Neural progenitor cell (in vitro differentiated cells): ENCODE data around the gene EXD3. TPM values are rescaled to one million over a fixed set of nuclear protein-coding genes. Genes with fewer than 3 reads are reported as not detected.

ENCODE experiments used
- DNase-seq: peaks from one replicate; pipeline ENCODE4 v3.0.0-alpha.2; 2016; ENCODE audit warnings: low spot score
- H2AFZ ChIP-seq: fragments of 200-600 bp; sonication (generic); replicated peaks from 2 replicates; pipeline ENCODE4 v1.6.1; 2016; ENCODE audit warnings: antibody characterized with exemption
- H3F3A ChIP-seq: fragments of 200-600 bp; sonication (generic); 2 replicates; pipeline ENCODE4 v1.6.1; 2016; ENCODE audit warnings: antibody characterized with exemption, low read depth
- H3K27ac ChIP-seq: fragments of 200-600 bp; sonication (generic); 2 replicates; pipeline ENCODE4 v1.5.1; 2016; ENCODE audit warnings: mild to moderate bottlenecking
- H3K27me3 ChIP-seq: fragments of 200-600 bp; sonication (generic); 2 replicates; pipeline ENCODE4 v1.6.1; 2016; ENCODE audit warnings: mild to moderate bottlenecking, moderate library complexity
- H3K36me3 ChIP-seq: fragments of 200-600 bp; sonication (generic); 2 replicates; pipeline ENCODE4 v1.5.1; 2016
- H3K4me1 ChIP-seq: fragments of 200-600 bp; sonication (generic); 2 replicates; pipeline ENCODE4 v1.6.1; 2016; ENCODE audit warnings: mixed run types
- H3K4me2 ChIP-seq: fragments of 200-600 bp; sonication (generic); 2 replicates; pipeline ENCODE4 v1.6.1; 2016
- H3K4me3 ChIP-seq: fragments of 200-600 bp; sonication (generic); 2 replicates; pipeline ENCODE4 v1.5.1; 2016
- H3K79me2 ChIP-seq: fragments of 200-600 bp; sonication (generic); 2 replicates; pipeline ENCODE4 v1.6.1; 2016; ENCODE audit warnings: low read depth
- H3K9ac ChIP-seq: fragments of 200-600 bp; sonication (generic); 2 replicates; pipeline ENCODE4 v1.6.1; 2016
- H3K9me3 ChIP-seq: fragments of 200-600 bp; sonication (generic); 2 replicates; pipeline ENCODE4 v1.5.1; 2016; ENCODE audit warnings: low read depth
- H4K20me1 ChIP-seq: fragments of 200-600 bp; sonication (generic); 2 replicates; pipeline ENCODE4 v1.6.1; 2016; ENCODE audit warnings: low read depth
- H3K27ac Mint-ChIP-seq: 3 replicates; pipeline ENCODE4 v1.8.0; 2021; ENCODE audit warnings: mixed read lengths
- H3K27me3 Mint-ChIP-seq: 2 replicates; pipeline ENCODE4 v1.8.0; 2022; ENCODE audit warnings: low read depth, mild to moderate bottlenecking, inconsistent platforms, moderate library complexity, mixed read lengths; ENCODE audit not compliant: insufficient read depth
- H3K36me3 Mint-ChIP-seq: 3 replicates; pipeline ENCODE4 v1.8.0; 2021; ENCODE audit warnings: mixed read lengths
- H3K4me1 Mint-ChIP-seq: 3 replicates; pipeline ENCODE4 v1.8.0; 2021; ENCODE audit warnings: mixed read lengths
- H3K4me3 Mint-ChIP-seq: 3 replicates; pipeline ENCODE4 v1.8.0; 2021; ENCODE audit warnings: mild to moderate bottlenecking, moderate library complexity, mixed read lengths
- H3K9me3 Mint-ChIP-seq: 3 replicates; pipeline ENCODE4 v1.8.0; 2020; ENCODE audit warnings: mixed read lengths
- EZH2 ChIP-seq: fragments of 200-600 bp; sonication (generic); IDR thresholded peaks from 2 replicates; pipeline ENCODE4 v1.6.1; 2017; ENCODE audit warnings: antibody characterized with exemption, mild to moderate bottlenecking, moderate library complexity
- EZH2phosphoT487 ChIP-seq: fragments of 200-600 bp; sonication (generic); IDR thresholded peaks from 2 replicates; pipeline ENCODE4 v1.6.1; 2017; ENCODE audit warnings: antibody characterized with exemption
- total RNA-seq: library from RNA; depleted of rRNA; stranded (reverse); fragments of >200 nt; gene quantifications from 2 replicates; pipeline ENCODE4 v1.2.3, GENCODE V29; 2015; ENCODE audit warnings: low replicate concordance
- TF ChIP-seq, protein P1 (sequence below): fragments of 200-600 bp; sonication (generic); IDR thresholded peaks from 2 replicates; pipeline ENCODE4 v1.5.1; 2017; ENCODE audit warnings: antibody characterized with exemption, mild to moderate bottlenecking

The EXD3 gene
- total RNA-seq, 1 donor from 2014 or later, result 4.7 TPM

DNA sequence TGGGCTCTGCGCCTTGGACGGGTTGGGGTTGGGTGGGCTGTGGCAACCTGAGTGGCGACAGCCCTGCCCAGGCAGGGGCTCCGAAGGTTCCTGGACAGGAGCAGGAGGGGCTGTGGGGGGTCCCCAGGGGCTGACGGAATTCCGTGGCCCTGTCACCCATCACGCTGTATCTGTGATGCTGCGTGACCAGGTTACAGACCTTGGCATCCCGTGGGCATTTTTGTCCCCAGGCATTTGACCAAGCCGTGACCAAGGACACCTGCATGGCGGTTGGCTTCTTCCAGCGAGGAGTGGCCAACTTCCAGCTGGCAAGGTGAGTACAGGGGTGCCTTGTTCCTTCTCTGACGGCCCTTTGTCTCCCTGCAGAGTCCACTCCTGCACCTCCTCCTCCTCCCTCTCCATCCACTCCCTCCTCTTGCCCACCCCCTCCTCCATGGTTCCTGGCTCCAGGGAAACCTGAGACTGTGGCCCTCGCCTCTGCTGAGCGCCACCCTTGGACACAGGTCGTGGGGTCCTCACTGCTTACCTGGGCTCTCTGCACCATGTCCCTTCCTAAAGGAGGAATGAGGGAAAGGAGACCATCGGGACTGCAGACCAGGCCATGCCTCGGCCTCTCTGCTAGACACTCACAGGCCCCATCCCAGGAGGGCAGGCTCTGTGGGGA is 3.2 kb upstream of the EXD3 start:
- Mint-ChIP-seq H3K27ac (no peak overlapping the region), H3K27me3 (peaks cover 8% of the 10 kb centered on the region), H3K36me3 (no peaks in the 10 kb centered on the region), H3K4me3 (no peak overlapping the region), H3K9me3 (peaks cover 3% of the 10 kb centered on the region), H3K4me1 (peaks cover 7% of the 10 kb centered on the region)
- peaks cover 32% of the 10 kb centered on the region for H3K27me3 ChIP-seq
- no peak for TF ChIP-seq EZH2phosphoT487
- TF ChIP-seq, protein P1, sequence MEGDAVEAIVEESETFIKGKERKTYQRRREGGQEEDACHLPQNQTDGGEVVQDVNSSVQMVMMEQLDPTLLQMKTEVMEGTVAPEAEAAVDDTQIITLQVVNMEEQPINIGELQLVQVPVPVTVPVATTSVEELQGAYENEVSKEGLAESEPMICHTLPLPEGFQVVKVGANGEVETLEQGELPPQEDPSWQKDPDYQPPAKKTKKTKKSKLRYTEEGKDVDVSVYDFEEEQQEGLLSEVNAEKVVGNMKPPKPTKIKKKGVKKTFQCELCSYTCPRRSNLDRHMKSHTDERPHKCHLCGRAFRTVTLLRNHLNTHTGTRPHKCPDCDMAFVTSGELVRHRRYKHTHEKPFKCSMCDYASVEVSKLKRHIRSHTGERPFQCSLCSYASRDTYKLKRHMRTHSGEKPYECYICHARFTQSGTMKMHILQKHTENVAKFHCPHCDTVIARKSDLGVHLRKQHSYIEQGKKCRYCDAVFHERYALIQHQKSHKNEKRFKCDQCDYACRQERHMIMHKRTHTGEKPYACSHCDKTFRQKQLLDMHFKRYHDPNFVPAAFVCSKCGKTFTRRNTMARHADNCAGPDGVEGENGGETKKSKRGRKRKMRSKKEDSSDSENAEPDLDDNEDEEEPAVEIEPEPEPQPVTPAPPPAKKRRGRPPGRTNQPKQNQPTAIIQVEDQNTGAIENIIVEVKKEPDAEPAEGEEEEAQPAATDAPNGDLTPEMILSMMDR, result no peak
- TF ChIP-seq EZH2, result no peak
- H2AFZ ChIP-seq, result no peak overlapping the region
- peaks cover 6% of the 10 kb centered on the region for H4K20me1 ChIP-seq
- no peak overlapping the region for H3K27ac ChIP-seq
- peaks cover 12% of the 10 kb centered on the region for H3K79me2 ChIP-seq
- H3K4me2 ChIP-seq, result no peak overlapping the region
- H3K36me3 ChIP-seq, result no peaks in the 10 kb centered on the region
- peaks cover 5% of the 10 kb centered on the region for H3K4me1 ChIP-seq
- H3K9ac ChIP-seq, result no peak overlapping the region
- no peak for DNase-seq
- H3K9me3 ChIP-seq, result no peaks in the 10 kb centered on the region
- peaks cover 14% of the 10 kb centered on the region for H3F3A ChIP-seq
- no peak overlapping the region for H3K4me3 ChIP-seq

DNA sequence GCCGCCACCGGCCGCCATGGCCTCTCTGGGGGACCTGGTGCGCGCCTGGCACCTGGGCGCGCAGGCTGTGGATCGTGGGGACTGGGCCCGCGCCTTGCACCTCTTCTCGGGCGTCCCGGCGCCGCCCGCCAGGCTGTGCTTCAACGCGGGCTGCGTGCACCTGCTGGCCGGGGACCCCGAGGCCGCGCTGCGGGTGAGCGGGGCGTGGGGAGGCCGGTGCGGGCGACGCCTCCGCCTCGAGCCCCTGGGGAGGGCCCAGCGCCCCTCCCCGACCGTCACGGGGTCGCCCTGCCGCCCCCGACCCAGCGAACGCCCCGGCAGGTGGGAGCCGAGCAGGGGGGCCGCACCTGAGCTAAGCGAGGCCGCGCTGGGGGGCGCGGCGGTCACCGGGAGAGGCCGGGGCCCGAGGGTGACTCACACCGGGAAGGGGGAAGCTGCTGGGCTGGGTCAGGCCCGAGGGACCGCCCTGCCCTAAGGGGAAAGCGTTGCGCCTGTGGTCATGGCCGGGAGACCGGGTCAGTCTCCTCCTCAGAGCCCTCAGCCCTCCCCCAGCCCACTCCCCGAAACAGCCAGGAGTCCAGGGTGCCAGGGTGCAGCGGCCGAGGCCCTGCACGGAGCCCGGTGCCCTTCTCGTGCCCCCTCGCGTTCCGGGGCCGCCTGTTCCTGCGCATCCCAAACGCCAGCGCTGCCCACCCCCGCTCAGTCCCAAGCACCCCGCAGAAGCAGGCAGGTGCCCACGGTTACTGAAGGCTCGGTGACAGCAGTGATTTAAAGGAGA is 741 bp upstream of the EXD3 start:
- peaks cover 32% of the 10 kb centered on the region for H3K27me3 ChIP-seq
- no peaks in the 10 kb centered on the region for H3K36me3 Mint-ChIP-seq
- H2AFZ ChIP-seq, result peak overlapping the region; percentile 96
- TF ChIP-seq EZH2, result peak; percentile 42
- TF ChIP-seq, protein P1, result peak; percentile 1
- no peak for TF ChIP-seq EZH2phosphoT487
- DNase-seq, result no peak
- no peak overlapping the region for H3K27ac ChIP-seq
- peaks cover 7% of the 10 kb centered on the region for H3K4me1 Mint-ChIP-seq
- peak overlapping the region; percentile 77 for H3K4me3 Mint-ChIP-seq
- no peaks in the 10 kb centered on the region for H3K9me3 ChIP-seq
- H3K79me2 ChIP-seq, result peaks cover 32% of the 10 kb centered on the region
- no peaks in the 10 kb centered on the region for H3K36me3 ChIP-seq
- H3K4me1 ChIP-seq, result peaks cover 5% of the 10 kb centered on the region
- H3F3A ChIP-seq, result peaks cover 14% of the 10 kb centered on the region
- peaks cover 3% of the 10 kb centered on the region for H3K9me3 Mint-ChIP-seq
- H3K27ac Mint-ChIP-seq, result no peak overlapping the region
- H3K4me3 ChIP-seq, result peak overlapping the region; percentile 87
- H3K4me2 ChIP-seq, result peak overlapping the region; percentile 82
- no peak overlapping the region for H3K9ac ChIP-seq
- peaks cover 6% of the 10 kb centered on the region for H4K20me1 ChIP-seq
- peaks cover 8% of the 10 kb centered on the region for H3K27me3 Mint-ChIP-seq

DNA sequence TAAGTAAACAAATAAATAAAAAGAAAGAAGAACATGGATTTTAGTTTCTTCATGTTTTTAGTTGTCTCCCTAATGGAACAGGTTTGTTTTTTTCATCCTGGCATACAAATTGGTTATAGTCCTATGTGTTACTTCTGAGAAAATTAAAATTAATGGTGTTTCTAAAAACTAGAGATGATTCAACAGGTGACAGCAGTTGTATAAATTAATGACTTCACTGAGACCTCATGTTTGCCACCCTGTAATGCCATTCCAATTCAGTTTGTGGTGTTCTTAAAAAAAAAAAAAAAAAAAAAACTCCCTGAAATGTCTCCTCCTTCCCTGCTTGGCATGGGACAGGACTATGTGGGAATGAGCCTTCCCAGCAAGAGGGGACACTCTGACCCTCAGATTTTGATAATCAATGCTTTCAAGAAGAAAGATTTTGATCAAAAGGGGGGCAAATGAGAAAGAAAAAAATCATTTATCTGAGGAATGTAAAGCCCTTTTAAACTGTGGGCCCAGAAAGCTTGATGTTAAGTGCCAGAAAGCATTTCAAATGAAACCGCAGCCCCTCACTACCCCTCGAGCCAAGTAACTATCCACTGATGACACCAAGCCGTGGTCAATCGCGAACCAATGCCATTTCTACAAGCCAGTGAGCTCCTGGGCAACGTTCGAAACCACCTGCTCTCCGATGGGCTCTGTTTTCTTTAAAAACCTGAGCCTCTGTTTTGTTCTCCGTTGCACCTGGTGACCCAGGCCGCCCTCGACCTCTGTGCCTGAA is 941 bp downstream of the EXD3 start:
- peaks cover 7% of the 10 kb centered on the region for H3K4me1 Mint-ChIP-seq
- peaks cover 14% of the 10 kb centered on the region for H3F3A ChIP-seq
- no peaks in the 10 kb centered on the region for H3K9me3 ChIP-seq
- peaks cover 6% of the 10 kb centered on the region for H4K20me1 ChIP-seq
- peak overlapping the region; percentile 87 for H2AFZ ChIP-seq
- H3K27me3 Mint-ChIP-seq, result peaks cover 8% of the 10 kb centered on the region
- peak overlapping the region; percentile 87 for H3K4me3 ChIP-seq
- peak overlapping the region; percentile 99 for H3K4me2 ChIP-seq
- peaks cover 5% of the 10 kb centered on the region for H3K4me1 ChIP-seq
- H3K4me3 Mint-ChIP-seq, result peak overlapping the region; percentile 92
- DNase-seq, result no peak
- H3K36me3 ChIP-seq, result no peaks in the 10 kb centered on the region
- H3K9ac ChIP-seq, result peak overlapping the region; percentile 55
- H3K27ac ChIP-seq, result no peak overlapping the region
- H3K79me2 ChIP-seq, result peaks cover 39% of the 10 kb centered on the region
- TF ChIP-seq EZH2phosphoT487, result no peak
- TF ChIP-seq EZH2, result no peak
- TF ChIP-seq, protein P1, result no peak
- H3K27ac Mint-ChIP-seq, result peak overlapping the region; percentile 50
- H3K36me3 Mint-ChIP-seq, result no peaks in the 10 kb centered on the region
- peaks cover 3% of the 10 kb centered on the region for H3K9me3 Mint-ChIP-seq
- peaks cover 32% of the 10 kb centered on the region for H3K27me3 ChIP-seq
